ENCODE measurements around the gene MPP2. TPM values are rescaled to one million over a fixed set of nuclear protein-coding genes. Genes with fewer than 3 reads are reported as not detected.
"Not testable (repeated sequence)": the region's sequence is repeated elsewhere in the genome, so short reads cannot be mapped to it uniquely, and the experiment has no call there.

Gene MPP2
- total RNA-seq, 2 donors from 2014 or later: 10.7 to 15.0 TPM

GRCh38 chr17:43932357-43932756 is 25.0 kb upstream of the MPP2 start:
- H3K9me3 ChIP-seq: no peaks in the 10 kb centered on the region
- no peaks in the 10 kb centered on the region for H3K36me3 ChIP-seq
- H3K4me1 ChIP-seq (ENCODE audit: control insufficient read depth in 1 of 2, low read depth in 2 of 2): peaks cover 4 to 5% of the 10 kb centered on the region in 2 donors
- H3K27ac ChIP-seq: no peak overlapping the region
- DNase-seq (ENCODE audit: low spot score) (no peak), ATAC-seq (ENCODE audit: insufficient number of reproducible peaks, low FRiP score, low read depth) (no peak)
- no peak overlapping the region for H3K4me3 ChIP-seq
- no peaks in the 10 kb centered on the region for H3K27me3 ChIP-seq (replicated peaks; ENCODE audit: insufficient read depth)
- no peak for TF ChIP-seq CTCF (IDR thresholded peaks at IDR 0.05)

- no peak for ATAC-seq (ENCODE audit: insufficient number of reproducible peaks, low FRiP score, low read depth)
- peaks cover 10 to 11% of the 10 kb centered on the region in 2 donors for H3K4me1 ChIP-seq (ENCODE audit: control insufficient read depth in 1 of 2, low read depth in 2 of 2)
- no peaks in the 10 kb centered on the region for H3K27me3 ChIP-seq (replicated peaks; ENCODE audit: insufficient read depth)
Observed at GRCh38 chr17:43931062-43931571, 23.8 kb upstream of the MPP2 start.

GRCh38 chr17:43928609-43929008 is 21.3 kb upstream of the MPP2 start:
- H3K4me1 ChIP-seq (ENCODE audit: control insufficient read depth in 1 of 2, low read depth in 2 of 2): peaks cover 10 to 11% of the 10 kb centered on the region in 2 donors
- no peak for TF ChIP-seq CTCF (IDR thresholded peaks at IDR 0.05)
- no peak overlapping the region for H3K27ac ChIP-seq
- no peaks in the 10 kb centered on the region for H3K9me3 ChIP-seq
- DNase-seq (ENCODE audit: low spot score): no peak
- H3K27me3 ChIP-seq (replicated peaks; ENCODE audit: insufficient read depth): no peaks in the 10 kb centered on the region
- no peak for ATAC-seq (ENCODE audit: insufficient number of reproducible peaks, low FRiP score, low read depth)
- H3K4me3 ChIP-seq: no peak overlapping the region
- no peaks in the 10 kb centered on the region for H3K36me3 ChIP-seq

More at GRCh38 chr17:43931062-43931571, 23.8 kb upstream of the MPP2 start:
- H3K9me3 ChIP-seq: no peaks in the 10 kb centered on the region
- no peak for TF ChIP-seq CTCF (IDR thresholded peaks at IDR 0.05)
- no peaks in the 10 kb centered on the region for H3K36me3 ChIP-seq
- no peak overlapping the region for H3K27ac ChIP-seq
- DNase-seq (ENCODE audit: low spot score): no peak
- no peak overlapping the region for H3K4me3 ChIP-seq

GRCh38 chr17:43927929-43928328 is 20.6 kb upstream of the MPP2 start:
- H3K9me3 ChIP-seq; DNase-seq (ENCODE audit: low spot score); H3K27me3 ChIP-seq (replicated peaks; ENCODE audit: insufficient read depth); H3K36me3 ChIP-seq; H3K27ac ChIP-seq; ATAC-seq (ENCODE audit: insufficient number of reproducible peaks, low FRiP score, low read depth): not testable (repeated sequence)
- Histone ChIP-seq H3K4me3 (peak overlapping the region; percentile 55), H3K4me1 (ENCODE audit: control insufficient read depth in 1 of 2, low read depth in 2 of 2) (peaks cover 10 to 11% of the 10 kb centered on the region in 2 donors)

GRCh38 chr17:43927060-43927864 is 19.9 kb upstream of the MPP2 start:
- Histone ChIP-seq H3K4me1 (ENCODE audit: control insufficient read depth in 1 of 2, low read depth in 2 of 2) (peaks cover 10 to 11% of the 10 kb centered on the region in 2 donors), H3K27me3 (replicated peaks; ENCODE audit: insufficient read depth) (no peaks in the 10 kb centered on the region), H3K27ac (no peak overlapping the region), H3K4me3 (peak overlapping the region; percentile 55), H3K36me3 (no peaks in the 10 kb centered on the region), H3K9me3 (no peaks in the 10 kb centered on the region)
- no peak for DNase-seq (ENCODE audit: low spot score)
- no peak for TF ChIP-seq CTCF (IDR thresholded peaks at IDR 0.05)
- no peak for ATAC-seq (ENCODE audit: insufficient number of reproducible peaks, low FRiP score, low read depth)
